ENCODE results near the gene NHLRC1.

DNA sequence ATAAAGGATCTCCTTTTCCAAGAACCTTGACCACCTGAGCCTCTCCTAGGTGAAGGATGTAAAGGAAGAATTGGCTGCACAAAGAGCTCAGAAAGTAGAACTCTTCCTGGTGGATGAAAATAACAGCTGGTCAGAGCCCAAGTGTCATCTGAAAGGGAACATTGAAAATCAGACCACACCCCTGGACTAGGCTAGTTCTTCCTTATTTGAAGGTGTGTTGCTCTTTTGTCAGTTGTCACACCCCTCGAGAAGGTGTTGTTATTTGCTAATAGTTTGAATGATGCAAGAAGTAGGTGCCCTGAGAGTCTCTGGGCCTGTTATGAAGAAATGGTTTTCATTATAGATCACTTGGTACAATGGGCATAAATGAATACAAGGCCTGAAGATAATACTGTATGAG lies 31.1 kb downstream of the NHLRC1 start:
- TF ChIP-seq, protein P1, sequence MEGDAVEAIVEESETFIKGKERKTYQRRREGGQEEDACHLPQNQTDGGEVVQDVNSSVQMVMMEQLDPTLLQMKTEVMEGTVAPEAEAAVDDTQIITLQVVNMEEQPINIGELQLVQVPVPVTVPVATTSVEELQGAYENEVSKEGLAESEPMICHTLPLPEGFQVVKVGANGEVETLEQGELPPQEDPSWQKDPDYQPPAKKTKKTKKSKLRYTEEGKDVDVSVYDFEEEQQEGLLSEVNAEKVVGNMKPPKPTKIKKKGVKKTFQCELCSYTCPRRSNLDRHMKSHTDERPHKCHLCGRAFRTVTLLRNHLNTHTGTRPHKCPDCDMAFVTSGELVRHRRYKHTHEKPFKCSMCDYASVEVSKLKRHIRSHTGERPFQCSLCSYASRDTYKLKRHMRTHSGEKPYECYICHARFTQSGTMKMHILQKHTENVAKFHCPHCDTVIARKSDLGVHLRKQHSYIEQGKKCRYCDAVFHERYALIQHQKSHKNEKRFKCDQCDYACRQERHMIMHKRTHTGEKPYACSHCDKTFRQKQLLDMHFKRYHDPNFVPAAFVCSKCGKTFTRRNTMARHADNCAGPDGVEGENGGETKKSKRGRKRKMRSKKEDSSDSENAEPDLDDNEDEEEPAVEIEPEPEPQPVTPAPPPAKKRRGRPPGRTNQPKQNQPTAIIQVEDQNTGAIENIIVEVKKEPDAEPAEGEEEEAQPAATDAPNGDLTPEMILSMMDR (IDR thresholded peaks at IDR 0.05), result no peak
- no peak for TF ChIP-seq POLR2A (IDR thresholded peaks at IDR 0.05)

Data from lower leg skin (tissue), 3 donors.